PC-9 (cell line): Measurements from ENCODE around the gene GALT. TPM values are rescaled to one million over a fixed set of nuclear protein-coding genes. Genes with fewer than 3 reads are reported as not detected.

Source experiments
- BruUV-seq: library from RNA; stranded (reverse); fragments of 400-500 nt; replicated peaks from 2 replicates; lab custom pipeline; 2021; lab: Mats Ljungman, UMichigan
- CTCF ChIA-PET: fragments of 300-600 bp; sonication (Branson Sonifier 250); formaldehyde crosslinking; loops from one replicate; lab custom pipeline; 2022; ENCODE audit warnings: antibody characterized with exemption; lab: Charles Lee
- POLR2A ChIA-PET: fragments of 300-600 bp; sonication (Branson Sonifier 250); formaldehyde crosslinking; loops from one replicate; lab custom pipeline; 2022; ENCODE audit warnings: antibody characterized with exemption; ENCODE audit not compliant: unreplicated experiment; lab: Charles Lee
- DNase-seq, 2 experiments: peaks; one replicate each; pipeline versions ENCODE4 v3.0.0 to v3.0.0-alpha.2; 2015 to 2022; ENCODE audit warnings: mixed read lengths in 1 of 2
- H2AFZ ChIP-seq: fragments of 200-600 bp; sonication (generic); 2 replicates; pipeline ENCODE4 v1.8.1; 2017; ENCODE audit warnings: antibody characterized with exemption
- H3F3A ChIP-seq: fragments of 200-600 bp; sonication (generic); 2 replicates; pipeline ENCODE4 v1.8.1; 2017; ENCODE audit warnings: antibody characterized with exemption, mild to moderate bottlenecking, low read depth; ENCODE audit not compliant: insufficient read depth
- H3K27ac ChIP-seq: fragments of 200-600 bp; sonication (generic); 2 replicates; pipeline ENCODE4 v1.6.1; 2016; ENCODE audit warnings: mixed run types
- H3K27me3 ChIP-seq: fragments of 200-600 bp; sonication (generic); 2 replicates; pipeline ENCODE4 v1.6.1; 2016; ENCODE audit warnings: low read depth, mixed run types; ENCODE audit not compliant: insufficient read depth
- H3K36me3 ChIP-seq: fragments of 200-600 bp; sonication (generic); 2 replicates; pipeline ENCODE4 v1.6.1; 2016; ENCODE audit warnings: low read depth, mixed run types
- H3K4me1 ChIP-seq: fragments of 200-600 bp; sonication (generic); replicated peaks from 2 replicates; pipeline ENCODE4 v1.6.1; 2016; ENCODE audit warnings: mixed run types; ENCODE audit not compliant: insufficient read depth
- H3K4me2 ChIP-seq: fragments of 200-600 bp; sonication (generic); 2 replicates; pipeline ENCODE4 v1.6.1; 2017; ENCODE audit warnings: mixed run types
- H3K4me3 ChIP-seq: fragments of 200-600 bp; sonication (generic); 2 replicates; pipeline ENCODE4 v1.6.1; 2016; ENCODE audit warnings: mixed run types
- H3K79me2 ChIP-seq: fragments of 200-600 bp; sonication (generic); 2 replicates; pipeline ENCODE4 v1.6.1; 2017; ENCODE audit warnings: low read depth, mixed run types
- H3K9me2 ChIP-seq: fragments of 200-600 bp; sonication (generic); 2 replicates; pipeline ENCODE4 v1.8.1; 2017; ENCODE audit warnings: mild to moderate bottlenecking; ENCODE audit not compliant: insufficient read depth
- H3K9me3 ChIP-seq: fragments of 200-600 bp; sonication (generic); 2 replicates; pipeline ENCODE4 v1.8.1; 2016; ENCODE audit warnings: low read depth; ENCODE audit not compliant: insufficient read depth
- H4K20me1 ChIP-seq: fragments of 200-600 bp; sonication (generic); 2 replicates; pipeline ENCODE4 v1.8.1; 2017; ENCODE audit not compliant: insufficient read depth
- EZH2 ChIP-seq: fragments of 200-600 bp; sonication (generic); IDR thresholded peaks from 2 replicates; pipeline ENCODE4 v1.8.0; 2017; ENCODE audit warnings: antibody characterized with exemption, low read depth
- intact Hi-C: fragments of 100-400 bp; cut with micrococcal nuclease; formaldehyde crosslinking; loops from one replicate; pipeline ENCODE4 v1.10.0; 2022; ENCODE audit not compliant: unreplicated experiment
- total RNA-seq: library from RNA; stranded (reverse); gene quantifications from 2 replicates; pipeline ENCODE4 v1.2.3, GENCODE V29; 2021
- TF ChIP-seq, protein P1 (sequence below): fragments of 200-600 bp; sonication (generic); conservative IDR thresholded peaks from 2 replicates; pipeline ENCODE4 v1.6.1; 2017; ENCODE audit warnings: mixed run types, antibody characterized with exemption, mild to moderate bottlenecking, moderate library complexity

The GALT gene
- total RNA-seq, 1 experiment from 2014 or later = 18.2 TPM

DNA sequence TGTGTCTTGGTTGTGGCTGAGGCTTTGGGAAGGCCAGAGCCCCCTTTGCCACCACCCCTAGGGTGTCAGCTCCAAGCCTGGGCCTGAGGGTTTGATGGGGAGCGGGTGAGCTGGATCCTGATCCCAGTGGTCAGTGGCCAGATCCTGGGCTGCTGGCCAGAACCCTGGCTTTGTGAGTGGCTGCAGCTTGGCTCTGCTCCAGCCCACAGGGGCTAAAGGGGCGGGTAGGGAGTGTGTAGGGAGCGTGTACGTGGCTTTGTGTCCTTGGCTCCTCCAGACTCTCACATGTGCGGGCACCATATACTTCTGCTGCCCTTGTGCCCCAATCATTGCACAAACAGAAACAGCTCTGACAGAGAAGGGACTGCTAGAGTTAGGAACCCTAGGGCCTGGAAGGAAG is 4.3 kb downstream of the GALT start:
- BruUV-seq = no TSS peak
- TF ChIP-seq, protein P1, sequence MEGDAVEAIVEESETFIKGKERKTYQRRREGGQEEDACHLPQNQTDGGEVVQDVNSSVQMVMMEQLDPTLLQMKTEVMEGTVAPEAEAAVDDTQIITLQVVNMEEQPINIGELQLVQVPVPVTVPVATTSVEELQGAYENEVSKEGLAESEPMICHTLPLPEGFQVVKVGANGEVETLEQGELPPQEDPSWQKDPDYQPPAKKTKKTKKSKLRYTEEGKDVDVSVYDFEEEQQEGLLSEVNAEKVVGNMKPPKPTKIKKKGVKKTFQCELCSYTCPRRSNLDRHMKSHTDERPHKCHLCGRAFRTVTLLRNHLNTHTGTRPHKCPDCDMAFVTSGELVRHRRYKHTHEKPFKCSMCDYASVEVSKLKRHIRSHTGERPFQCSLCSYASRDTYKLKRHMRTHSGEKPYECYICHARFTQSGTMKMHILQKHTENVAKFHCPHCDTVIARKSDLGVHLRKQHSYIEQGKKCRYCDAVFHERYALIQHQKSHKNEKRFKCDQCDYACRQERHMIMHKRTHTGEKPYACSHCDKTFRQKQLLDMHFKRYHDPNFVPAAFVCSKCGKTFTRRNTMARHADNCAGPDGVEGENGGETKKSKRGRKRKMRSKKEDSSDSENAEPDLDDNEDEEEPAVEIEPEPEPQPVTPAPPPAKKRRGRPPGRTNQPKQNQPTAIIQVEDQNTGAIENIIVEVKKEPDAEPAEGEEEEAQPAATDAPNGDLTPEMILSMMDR = no peak
- no peak for TF ChIP-seq EZH2
- no peak for DNase-seq
- Histone ChIP-seq H3K27ac (no peak overlapping the region), H3K4me3 (no peak overlapping the region), H2AFZ (no peak overlapping the region), H3K9me2 (no peaks in the 10 kb centered on the region), H3K9me3 (no peaks in the 10 kb centered on the region), H3K36me3 (no peaks in the 10 kb centered on the region), H3K79me2 (peaks cover 10% of the 10 kb centered on the region; the same call in 1 of the 2 replicates), H3K4me1 (peaks cover 23% of the 10 kb centered on the region), H3F3A (peaks cover 11% of the 10 kb centered on the region; the same call in 1 of the 2 replicates), H3K4me2 (no peak overlapping the region), H3K27me3 (no peaks in the 10 kb centered on the region), H4K20me1 (no peaks in the 10 kb centered on the region; the same call in 1 of the 2 replicates)
- ChIA-PET CTCF (interaction anchor here (0.5 kb wide), 1 partner anchor 37 kb away, joined by 3 read pairs; no protein-coding TSS in a partner anchor), POLR2A (interaction anchor here (0.6 kb wide), 1 partner anchor 14 kb away, joined by 3 read pairs; no protein-coding TSS in a partner anchor)
- intact Hi-C loops = no loop called here

DNA sequence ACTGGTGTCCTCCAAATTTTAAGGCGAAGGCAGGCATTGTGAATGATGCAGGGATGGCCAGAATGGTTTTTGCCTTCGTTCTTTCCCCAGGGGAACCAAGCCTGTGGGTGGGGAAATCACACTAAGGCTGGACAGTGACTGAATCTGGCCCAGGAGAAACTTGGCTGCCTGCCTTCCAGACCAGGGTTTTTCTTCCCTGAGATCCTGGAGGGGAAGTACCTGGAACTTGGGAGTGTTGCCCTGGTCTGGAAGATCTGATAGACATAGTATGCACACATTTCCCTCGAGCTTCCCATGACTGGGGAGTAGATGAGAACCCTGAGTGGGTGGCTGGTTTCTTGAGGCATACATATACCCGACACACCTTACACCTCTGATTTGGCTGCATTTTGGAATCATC is 4.8 kb downstream of the GALT start:
- Histone ChIP-seq H3K27ac (0 out of 2 replicates have a peak overlapping the region, but pooled peaks have one; percentile 19), H3K9me2 (no peaks in the 10 kb centered on the region), H3K9me3 (no peaks in the 10 kb centered on the region), H3K4me1 (peaks cover 19% of the 10 kb centered on the region), H3F3A (peaks cover 7% of the 10 kb centered on the region; the same call in 1 of the 2 replicates), H3K4me3 (peak overlapping the region; percentile 54; the same call in 1 of the 2 replicates), H3K4me2 (peak overlapping the region; percentile 74), H3K79me2 (peaks cover 10% of the 10 kb centered on the region; the same call in 1 of the 2 replicates), H2AFZ (peak overlapping the region; percentile 77), H4K20me1 (no peaks in the 10 kb centered on the region), H3K27me3 (no peaks in the 10 kb centered on the region), H3K36me3 (no peaks in the 10 kb centered on the region)
- no peak for DNase-seq
- POLR2A ChIA-PET = interaction anchor here (0.6 kb wide), 1 partner anchor 1361 kb away, joined by 6 read pairs; the partner anchor contains the start of gene NFX1
- TF ChIP-seq EZH2 = no peak
- CTCF ChIA-PET = interaction anchor here (0.5 kb wide), 1 partner anchor 37 kb away, joined by 3 read pairs; no protein-coding TSS in a partner anchor
- intact Hi-C loops = no loop called here
- BruUV-seq = TSS peak; percentile 95

DNA sequence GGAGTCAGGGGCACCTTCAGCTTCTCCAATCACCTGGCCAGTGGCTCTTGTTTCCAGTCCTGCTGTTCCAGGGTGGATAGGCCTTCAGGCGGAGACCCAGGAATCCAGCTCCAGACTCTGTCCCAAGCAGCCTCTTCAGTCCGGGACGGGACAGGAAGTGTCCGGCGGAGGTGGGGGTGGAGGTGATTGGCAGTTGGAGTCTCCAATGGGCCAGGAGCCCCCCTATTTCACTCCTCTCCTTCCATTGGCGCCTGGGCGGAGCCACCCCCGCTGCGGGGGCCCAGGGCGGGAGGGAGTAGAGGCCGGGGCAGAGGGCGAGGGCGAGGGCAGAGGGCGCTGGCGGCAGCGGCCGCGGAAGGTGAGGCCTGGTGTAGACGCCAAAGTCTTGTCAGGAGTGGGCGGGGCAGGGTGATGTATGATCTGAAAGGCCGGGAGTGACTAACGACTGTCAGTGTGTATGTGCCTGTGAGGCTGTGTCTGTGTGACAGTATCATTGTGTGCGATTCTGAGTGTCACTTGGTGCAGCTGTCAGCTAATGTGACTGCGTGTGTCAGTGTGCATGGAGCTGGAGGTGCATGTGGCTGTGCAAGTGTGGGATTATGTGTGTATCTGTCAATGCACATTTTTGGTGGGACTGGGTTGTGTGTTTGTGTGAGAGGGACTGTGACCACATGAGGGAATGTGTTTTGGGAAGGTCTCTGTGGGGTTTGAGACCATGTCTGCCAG is 5.6 kb downstream of the GALT start, which contains the start of gene IL11RA:
Gene IL11RA (plus strand): TSS at position 310 of the 726 bp plus-strand sequence. CDS start 3,033 bp downstream, outside the sequence.
- H2AFZ ChIP-seq = peak within 1 kb of the TSS; percentile 77
- H3F3A ChIP-seq = peaks cover 7% of the 10 kb centered on the region; the same call in 1 of the 2 replicates
- H3K4me1 ChIP-seq = peaks cover 19% of the 10 kb centered on the region
- H3K36me3 ChIP-seq = no peaks in the 10 kb centered on the region
- H3K9me3 ChIP-seq = no peaks in the 10 kb centered on the region
- no peaks in the 10 kb centered on the region for H3K27me3 ChIP-seq
- H4K20me1 ChIP-seq = no peaks in the 10 kb centered on the region
- H3K4me3 ChIP-seq = peak within 1 kb of the TSS; percentile 54; the same call in 1 of the 2 replicates
- no peaks in the 10 kb centered on the region for H3K9me2 ChIP-seq
- H3K4me2 ChIP-seq = peak within 1 kb of the TSS; percentile 74
- intact Hi-C loops = no loop called here
- no TSS peak for BruUV-seq
- ChIA-PET CTCF (no interaction called here), POLR2A (interaction anchor here (0.6 kb wide), 1 partner anchor 1362 kb away, joined by 6 read pairs; the partner anchor contains the start of gene NFX1)
- H3K27ac ChIP-seq = 0 out of 2 replicates have a peak within 1 kb of the TSS, but pooled peaks have one; percentile 19
- DNase-seq = peak; percentile 65 to 86
- TF ChIP-seq, protein P1 = no peak
- no peak for TF ChIP-seq EZH2
- peaks cover 10% of the 10 kb centered on the region; the same call in 1 of the 2 replicates for H3K79me2 ChIP-seq
